DOHH2 (cell line): ENCODE results near the gene PAN3.
"Not testable (repeated sequence)": the region's sequence is repeated elsewhere in the genome, so short reads cannot be mapped to it uniquely, and the experiment has no call there.

Experiments used
- H3F3A ChIP-seq: fragments of 200-600 bp; sonication (generic), shearing (Covaris generic); 2 replicates; pipeline ENCODE4 v1.6.0; 2016; ENCODE audit warnings: antibody characterized with exemption, mild to moderate bottlenecking; ENCODE audit not compliant: control insufficient read depth, insufficient read depth
- H3K27ac ChIP-seq: fragments of 200-600 bp; sonication (generic); 2 replicates; pipeline ENCODE4 v1.5.1; 2014; ENCODE audit warnings: low read depth, mild to moderate bottlenecking, low read length, moderate library complexity
- H3K27me3 ChIP-seq: fragments of 200-600 bp; sonication (generic); 2 replicates; pipeline ENCODE4 v1.6.1; 2014; ENCODE audit warnings: mild to moderate bottlenecking, low read length, mixed read lengths; ENCODE audit not compliant: control insufficient read depth
- H3K36me3 ChIP-seq: fragments of 200-600 bp; sonication (generic); 2 replicates; pipeline ENCODE4 v1.6.1; 2014; ENCODE audit warnings: mild to moderate bottlenecking, low read length, moderate library complexity, mixed read lengths; ENCODE audit not compliant: control insufficient read depth
- H3K4me1 ChIP-seq: fragments of 200-600 bp; sonication (generic); 2 replicates; pipeline ENCODE4 v1.6.1; 2014; ENCODE audit warnings: mild to moderate bottlenecking, low read length, mixed read lengths; ENCODE audit not compliant: control insufficient read depth
- H3K4me2 ChIP-seq: fragments of 200-600 bp; sonication (generic); 2 replicates; pipeline ENCODE4 v1.6.0; 2014; ENCODE audit warnings: mild to moderate bottlenecking, low read length, moderate library complexity
- H3K4me3 ChIP-seq: fragments of 200-600 bp; sonication (generic); 2 replicates; pipeline ENCODE4 v1.5.1; 2014; ENCODE audit warnings: mild to moderate bottlenecking, low read length, mixed read lengths
- H3K79me2 ChIP-seq: fragments of 200-600 bp; sonication (generic); 2 replicates; pipeline ENCODE4 v1.6.1; 2014; ENCODE audit warnings: mild to moderate bottlenecking, low read length, mixed read lengths; ENCODE audit not compliant: control insufficient read depth
- H3K9me2 ChIP-seq: fragments of 200-600 bp; sonication (generic); replicated peaks from 2 replicates; pipeline ENCODE4 v1.6.1; 2014; ENCODE audit warnings: mild to moderate bottlenecking, low read length, mixed read lengths; ENCODE audit not compliant: control insufficient read depth
- H3K9me3 ChIP-seq: fragments of 200-600 bp; sonication (generic); 2 replicates; pipeline ENCODE4 v1.6.1; 2014; ENCODE audit warnings: antibody characterized with exemption, low read length, mixed read lengths; ENCODE audit not compliant: control insufficient read depth, insufficient read depth
- H4K20me1 ChIP-seq: fragments of 200-600 bp; sonication (generic); 2 replicates; pipeline ENCODE4 v1.6.0; 2014; ENCODE audit warnings: low read depth, mild to moderate bottlenecking, antibody characterized with exemption, low read length, moderate library complexity; ENCODE audit not compliant: control insufficient read depth, insufficient read depth
- EZH2phosphoT487 ChIP-seq: fragments of 200-600 bp; sonication (generic); IDR thresholded peaks from 2 replicates; pipeline ENCODE4 v1.6.1; 2017; ENCODE audit warnings: borderline replicate concordance, mild to moderate bottlenecking, antibody characterized with exemption, low read length, moderate library complexity, mixed read lengths
- TF ChIP-seq, protein P1 (sequence below): fragments of 200-600 bp; sonication (generic); IDR thresholded peaks from one replicate; pipeline ENCODE4 v1.5.1; 2014; ENCODE audit warnings: antibody characterized with exemption, mild to moderate bottlenecking, low read depth, low read length; ENCODE audit not compliant: poor library complexity, severe bottlenecking

Gene PAN3

DNA sequence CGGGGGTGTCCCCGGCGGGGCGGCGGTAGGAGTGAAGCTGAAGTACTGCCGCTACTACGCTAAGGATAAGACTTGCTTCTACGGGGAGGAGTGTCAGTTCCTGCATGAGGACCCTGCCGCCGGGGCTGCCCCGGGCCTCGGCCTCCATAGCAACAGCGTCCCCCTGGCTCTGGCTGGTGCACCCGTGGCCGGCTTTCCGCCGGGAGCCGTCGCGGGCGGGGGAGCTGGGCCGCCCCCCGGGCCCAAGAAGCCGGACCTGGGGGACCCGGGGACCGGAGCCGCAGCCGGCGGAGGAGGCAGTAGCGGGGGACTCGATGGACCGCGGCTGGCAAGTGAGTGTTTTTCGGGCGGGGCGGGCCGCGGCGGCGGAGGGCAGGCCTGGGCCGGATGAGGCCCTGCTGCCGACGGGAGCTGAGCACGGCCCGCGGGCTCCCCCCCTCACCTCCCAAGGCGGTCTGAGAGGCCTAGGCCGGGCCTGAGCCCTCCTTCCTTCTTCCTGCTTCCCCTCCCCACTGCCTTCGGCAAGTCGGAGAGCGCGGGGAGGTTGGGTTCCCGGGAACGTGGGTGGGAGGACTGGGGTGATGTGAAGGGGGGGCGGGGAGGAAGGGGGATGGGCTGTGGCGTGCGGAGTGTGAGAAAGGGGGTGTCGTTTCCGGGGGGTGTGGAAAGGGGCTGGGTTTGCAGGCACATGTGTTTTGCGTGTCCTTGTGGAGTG lies 568 bp downstream of the PAN3 start:
- no peak for TF ChIP-seq EZH2phosphoT487
- TF ChIP-seq, protein P1, sequence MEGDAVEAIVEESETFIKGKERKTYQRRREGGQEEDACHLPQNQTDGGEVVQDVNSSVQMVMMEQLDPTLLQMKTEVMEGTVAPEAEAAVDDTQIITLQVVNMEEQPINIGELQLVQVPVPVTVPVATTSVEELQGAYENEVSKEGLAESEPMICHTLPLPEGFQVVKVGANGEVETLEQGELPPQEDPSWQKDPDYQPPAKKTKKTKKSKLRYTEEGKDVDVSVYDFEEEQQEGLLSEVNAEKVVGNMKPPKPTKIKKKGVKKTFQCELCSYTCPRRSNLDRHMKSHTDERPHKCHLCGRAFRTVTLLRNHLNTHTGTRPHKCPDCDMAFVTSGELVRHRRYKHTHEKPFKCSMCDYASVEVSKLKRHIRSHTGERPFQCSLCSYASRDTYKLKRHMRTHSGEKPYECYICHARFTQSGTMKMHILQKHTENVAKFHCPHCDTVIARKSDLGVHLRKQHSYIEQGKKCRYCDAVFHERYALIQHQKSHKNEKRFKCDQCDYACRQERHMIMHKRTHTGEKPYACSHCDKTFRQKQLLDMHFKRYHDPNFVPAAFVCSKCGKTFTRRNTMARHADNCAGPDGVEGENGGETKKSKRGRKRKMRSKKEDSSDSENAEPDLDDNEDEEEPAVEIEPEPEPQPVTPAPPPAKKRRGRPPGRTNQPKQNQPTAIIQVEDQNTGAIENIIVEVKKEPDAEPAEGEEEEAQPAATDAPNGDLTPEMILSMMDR = no peak
- Histone ChIP-seq H3K4me3 (peak overlapping the region; percentile 82), H3K4me1 (peaks cover 30% of the 10 kb centered on the region), H3K27ac (peak overlapping the region; percentile 92), H3K79me2 (peaks cover 73% of the 10 kb centered on the region), H3K36me3 (peaks cover 8% of the 10 kb centered on the region), H3K4me2 (peak overlapping the region; percentile 96), H3K27me3 (peaks cover 3% of the 10 kb centered on the region; the same call in 1 of the 2 replicates), H3F3A (peaks cover 5% of the 10 kb centered on the region), H3K9me2 (no peaks in the 10 kb centered on the region), H3K9me3 (no peaks in the 10 kb centered on the region), H4K20me1 (peaks cover 39% of the 10 kb centered on the region)

DNA sequence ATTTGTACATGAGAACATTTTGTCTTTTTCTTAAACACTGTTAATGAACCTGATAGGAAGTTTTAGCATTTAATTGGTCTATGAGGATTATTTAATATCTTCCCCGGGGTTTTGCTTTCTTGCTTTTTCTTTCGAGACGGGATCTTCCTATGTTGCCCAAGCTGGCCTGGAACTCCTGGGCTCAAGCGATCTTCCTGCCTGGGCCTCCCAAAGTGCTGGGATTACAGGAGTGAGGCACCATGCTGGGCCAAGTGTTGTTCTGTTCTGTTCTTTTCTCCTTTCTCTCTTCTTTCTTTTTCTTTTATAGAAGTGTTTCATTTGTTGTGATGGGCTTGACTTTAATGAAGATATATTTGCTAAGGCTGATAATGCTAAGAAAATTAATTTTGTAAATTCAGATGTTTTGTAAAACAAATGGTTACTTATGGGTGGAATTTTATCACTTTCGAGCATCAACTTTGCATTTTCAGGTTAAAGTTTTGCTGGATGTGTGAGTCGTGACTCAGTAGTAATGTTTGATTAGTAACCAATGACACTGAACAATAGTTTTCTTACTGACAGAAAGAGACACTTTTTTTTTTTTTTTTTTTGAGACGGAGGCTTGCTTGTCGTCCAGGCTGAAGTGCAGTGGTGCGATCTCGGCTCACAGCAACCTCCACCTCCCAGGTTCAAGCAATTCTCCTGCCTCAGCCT lies 2.2 kb downstream of the PAN3 start:
- Histone ChIP-seq H3K27ac (no peak overlapping the region), H3F3A (peaks cover 5% of the 10 kb centered on the region), H3K4me2 (peak overlapping the region; percentile 96), H3K4me3 (peak overlapping the region; percentile 82), H4K20me1 (peaks cover 39% of the 10 kb centered on the region), H3K9me2 (no peaks in the 10 kb centered on the region), H3K36me3 (peaks cover 8% of the 10 kb centered on the region), H3K79me2 (peaks cover 90% of the 10 kb centered on the region), H3K4me1 (peaks cover 30% of the 10 kb centered on the region), H3K27me3 (peaks cover 3% of the 10 kb centered on the region; the same call in 1 of the 2 replicates), H3K9me3 (no peaks in the 10 kb centered on the region)
- TF ChIP-seq, protein P1 = no peak
- no peak for TF ChIP-seq EZH2phosphoT487

DNA sequence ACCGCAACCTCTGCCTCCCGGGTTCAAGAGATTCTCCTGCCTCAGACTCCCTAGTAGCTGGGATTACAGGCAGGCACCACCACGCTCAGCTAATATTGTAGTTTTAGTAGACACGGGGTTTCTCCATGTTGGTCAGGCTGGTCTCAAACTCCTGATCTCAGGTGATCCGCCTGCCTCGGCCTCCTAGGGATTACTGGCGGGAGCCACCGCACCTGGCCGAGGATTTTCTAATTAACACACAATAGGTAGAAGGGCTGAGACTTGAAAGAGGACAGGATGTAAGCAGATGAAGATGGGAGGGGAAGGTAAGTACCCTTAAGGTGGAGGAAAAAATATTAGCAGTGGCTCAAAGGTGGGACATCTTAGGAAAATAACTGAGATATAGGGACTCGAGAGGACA lies 3.2 kb downstream of the PAN3 start:
- not testable (repeated sequence) for H3K27ac ChIP-seq, H3K4me3 ChIP-seq, H3K27me3 ChIP-seq, H3K9me3 ChIP-seq, H3K4me2 ChIP-seq, H3F3A ChIP-seq, H3K9me2 ChIP-seq
- H4K20me1 ChIP-seq = peaks cover 42% of the 10 kb centered on the region
- peaks cover 28% of the 10 kb centered on the region for H3K4me1 ChIP-seq
- H3K79me2 ChIP-seq = peaks cover 94% of the 10 kb centered on the region
- peaks cover 11% of the 10 kb centered on the region for H3K36me3 ChIP-seq

DNA sequence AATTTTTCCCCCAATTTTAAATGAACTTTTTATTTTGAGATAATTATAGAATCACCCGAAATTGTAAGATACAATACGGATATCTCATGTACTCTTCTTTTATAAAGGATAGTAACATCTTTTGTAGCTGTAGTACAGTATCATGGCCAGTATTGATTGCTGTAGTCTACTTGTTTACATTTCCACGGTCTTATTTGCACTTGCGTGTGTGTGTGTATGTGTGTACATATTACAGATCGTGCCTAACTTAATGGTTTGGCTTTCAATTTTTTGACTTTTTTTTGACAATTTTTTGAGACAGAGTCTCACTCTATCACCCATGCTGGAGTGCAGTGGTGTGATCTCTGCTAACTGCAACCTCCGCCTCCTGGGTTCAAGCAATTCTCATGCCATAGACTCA lies 6.7 kb downstream of the PAN3 start:
- H3K27ac ChIP-seq = no peak overlapping the region
- H3K4me2 ChIP-seq = no peak overlapping the region
- H4K20me1 ChIP-seq = peaks cover 48% of the 10 kb centered on the region
- H3K79me2 ChIP-seq = peaks cover 100% of the 10 kb centered on the region
- H3K9me2 ChIP-seq = no peaks in the 10 kb centered on the region
- peaks cover 13% of the 10 kb centered on the region for H3K4me1 ChIP-seq
- H3K27me3 ChIP-seq = no peaks in the 10 kb centered on the region; the same call in 1 of the 2 replicates
- peaks cover 5% of the 10 kb centered on the region for H3K36me3 ChIP-seq
- no peaks in the 10 kb centered on the region for H3F3A ChIP-seq
- TF ChIP-seq, protein P1 = no peak
- no peak for TF ChIP-seq EZH2phosphoT487
- no peak overlapping the region for H3K4me3 ChIP-seq
- no peaks in the 10 kb centered on the region for H3K9me3 ChIP-seq
